GM23338 (cell line): ENCODE data around the gene DLG2. TPM values are rescaled to one million over a fixed set of nuclear protein-coding genes. Genes with fewer than 3 reads are reported as not detected.

Experiments used
- ATAC-seq: fragments of 200-7000 bp; cut with Tn5 transposase; 3 replicates; pipeline ENCODE4 v1.9.1; 2020
- DNase-seq: peaks from one replicate; pipeline ENCODE4 v3.0.0-alpha.2; 2015; ENCODE audit warnings: low spot score
- H2AFZ ChIP-seq: fragments of 200-600 bp; sonication (generic); 2 replicates; pipeline ENCODE4 v1.8.0; 2016; ENCODE audit warnings: antibody characterized with exemption, mild to moderate bottlenecking, moderate library complexity
- H3F3A ChIP-seq: fragments of 200-600 bp; sonication (generic); replicated peaks from 2 replicates; pipeline ENCODE4 v1.8.0; 2017; ENCODE audit warnings: antibody characterized with exemption, mixed run types, low read depth
- H3K27ac ChIP-seq: fragments of 200-600 bp; sonication (generic); 2 replicates; pipeline ENCODE4 v1.6.1; 2016; ENCODE audit warnings: low read depth
- H3K27me3 ChIP-seq: fragments of 200-600 bp; sonication (generic); 2 replicates; pipeline ENCODE4 v1.8.0; 2016; ENCODE audit warnings: mild to moderate bottlenecking, mixed run types, moderate library complexity; ENCODE audit not compliant: insufficient read depth
- H3K36me3 ChIP-seq: fragments of 200-600 bp; sonication (generic); 2 replicates; pipeline ENCODE4 v1.8.0; 2016; ENCODE audit warnings: mild to moderate bottlenecking; ENCODE audit not compliant: insufficient read depth
- H3K4me1 ChIP-seq: fragments of 200-600 bp; sonication (generic); 2 replicates; pipeline ENCODE4 v1.8.0; 2016; ENCODE audit warnings: mild to moderate bottlenecking, moderate library complexity; ENCODE audit not compliant: insufficient read depth
- H3K4me2 ChIP-seq: fragments of 200-600 bp; sonication (generic); 2 replicates; pipeline ENCODE4 v1.7.1; 2017; ENCODE audit warnings: mixed run types
- H3K4me3 ChIP-seq: fragments of 200-600 bp; sonication (generic); 2 replicates; pipeline ENCODE4 v1.6.1; 2016; ENCODE audit warnings: mixed run types
- H3K79me2 ChIP-seq: fragments of 200-600 bp; sonication (generic); replicated peaks from 2 replicates; pipeline ENCODE4 v1.8.0; 2017; ENCODE audit warnings: mild to moderate bottlenecking; ENCODE audit not compliant: insufficient read depth
- H3K9me2 ChIP-seq: fragments of 200-600 bp; sonication (generic); 2 replicates; pipeline ENCODE4 v1.8.0; 2017; ENCODE audit not compliant: insufficient read depth
- H4K20me1 ChIP-seq: fragments of 200-600 bp; sonication (generic); replicated peaks from 2 replicates; pipeline ENCODE4 v1.8.0; 2017; ENCODE audit warnings: mild to moderate bottlenecking; ENCODE audit not compliant: insufficient read depth
- H3K27ac Mint-ChIP-seq: 2 replicates; pipeline ENCODE4 v1.8.0; 2020; ENCODE audit warnings: inconsistent platforms, mild to moderate bottlenecking, moderate library complexity, mixed read lengths
- H3K27me3 Mint-ChIP-seq: 3 replicates; pipeline ENCODE4 v1.8.0; 2022; ENCODE audit warnings: low read depth, mild to moderate bottlenecking, moderate library complexity, mixed read lengths, inconsistent platforms; ENCODE audit not compliant: insufficient read depth, poor library complexity
- H3K36me3 Mint-ChIP-seq: 3 replicates; pipeline ENCODE4 v1.8.0; 2021; ENCODE audit warnings: low read depth, mild to moderate bottlenecking, inconsistent platforms, moderate library complexity, mixed read lengths
- H3K4me1 Mint-ChIP-seq: 3 replicates; pipeline ENCODE4 v1.8.0; 2020; ENCODE audit warnings: mild to moderate bottlenecking, inconsistent platforms, mixed read lengths
- H3K4me3 Mint-ChIP-seq: 3 replicates; pipeline ENCODE4 v1.8.0; 2021; ENCODE audit warnings: moderate library complexity, mild to moderate bottlenecking, inconsistent platforms, mixed read lengths
- H3K9me3 Mint-ChIP-seq: 3 replicates; pipeline ENCODE4 v1.8.0; 2020; ENCODE audit warnings: moderate library complexity, mild to moderate bottlenecking, inconsistent platforms, mixed read lengths
- EZH2phosphoT487 ChIP-seq: fragments of 200-600 bp; sonication (generic); IDR thresholded peaks from one replicate; pipeline ENCODE4 v1.8.1; 2018; ENCODE audit warnings: antibody characterized with exemption; ENCODE audit not compliant: unreplicated experiment
- NANOG ChIP-seq: IDR thresholded peaks from 2 replicates; pipeline ENCODE4 v1.6.1; 2016; ENCODE audit warnings: antibody characterized with exemption, borderline replicate concordance
- STAT1 ChIP-seq: IDR thresholded peaks from one replicate; pipeline ENCODE4 v1.6.1; 2016; ENCODE audit warnings: antibody characterized with exemption; ENCODE audit not compliant: unreplicated experiment
- ZNF114 ChIP-seq: fragments of 250-450 bp; sonication (Bioruptor Pico); IDR thresholded peaks from 2 replicates; pipeline ENCODE4 v1.5.0; 2020; ENCODE audit warnings: mild to moderate bottlenecking, moderate library complexity
- ZNF331 ChIP-seq: fragments of 250-450 bp; sonication (Bioruptor Pico); IDR thresholded peaks from 2 replicates; pipeline ENCODE4 v1.5.0; 2020; ENCODE audit warnings: low read depth, mild to moderate bottlenecking, moderate library complexity
- polyA plus RNA-seq: library from polyadenylated mRNA; unstranded; fragments of >200 nt; fragmentation: Nextera tagmentation; extraction: Ambion mirVana; gene quantifications from 2 replicates; pipeline ENCODE4 v1.2.1, GENCODE V29; 2016
- total RNA-seq: library from RNA; depleted of rRNA; stranded (reverse); fragments of >200 nt; shearing (Covaris generic); gene quantifications from 2 replicates; pipeline ENCODE4 v1.2.3, GENCODE V29; 2014
- TF ChIP-seq, protein P1 (sequence below): IDR thresholded peaks from 2 replicates; pipeline ENCODE4 v1.6.1; 2016; ENCODE audit warnings: antibody characterized with exemption
- TF ChIP-seq, protein P2 (sequence below), 2 experiments: fragments of 200-600 bp in 1 of 2; sonication (generic) in 1 of 2; conservative IDR thresholded peaks; 2 replicates each; pipeline versions ENCODE4 v1.5.1 to v1.6.1; 2016 to 2017; ENCODE audit warnings: antibody characterized with exemption in 2 of 2, low read depth in 2 of 2, mild to moderate bottlenecking in 2 of 2, moderate library complexity in 1 of 2

Gene DLG2
- total and polyA plus RNA-seq, 2 experiments from 2014 or later, result 19.8 to 21.5 TPM

- peak; percentile 36; the same call in 1 of the 3 replicates for ATAC-seq
Observed at GRCh38 chr11:84241343-84242131, 1385.6 kb downstream of the DLG2 start.

DNA sequence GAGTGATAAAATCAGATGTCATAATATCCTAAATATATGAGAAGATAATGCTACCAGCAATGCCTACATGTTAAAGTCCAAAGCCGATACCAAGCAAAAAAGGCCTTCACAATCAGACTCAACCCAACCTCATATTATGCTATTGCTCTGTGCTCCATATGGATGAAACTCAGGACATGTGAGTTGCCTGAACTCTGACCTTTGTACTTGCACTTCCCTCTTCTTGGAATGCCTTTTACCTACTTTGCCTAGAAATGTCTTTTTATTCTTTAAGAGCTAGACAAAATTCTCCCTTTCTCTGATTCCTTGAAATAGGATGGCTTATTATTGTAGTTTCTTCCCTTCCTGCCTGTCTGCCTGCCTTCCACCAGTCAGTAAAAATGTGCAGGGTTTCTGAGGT is 1386.3 kb downstream of the DLG2 start:
- no peak for TF ChIP-seq STAT1
- no peak for TF ChIP-seq ZNF331
- no peak for TF ChIP-seq EZH2phosphoT487
- TF ChIP-seq, protein P1, sequence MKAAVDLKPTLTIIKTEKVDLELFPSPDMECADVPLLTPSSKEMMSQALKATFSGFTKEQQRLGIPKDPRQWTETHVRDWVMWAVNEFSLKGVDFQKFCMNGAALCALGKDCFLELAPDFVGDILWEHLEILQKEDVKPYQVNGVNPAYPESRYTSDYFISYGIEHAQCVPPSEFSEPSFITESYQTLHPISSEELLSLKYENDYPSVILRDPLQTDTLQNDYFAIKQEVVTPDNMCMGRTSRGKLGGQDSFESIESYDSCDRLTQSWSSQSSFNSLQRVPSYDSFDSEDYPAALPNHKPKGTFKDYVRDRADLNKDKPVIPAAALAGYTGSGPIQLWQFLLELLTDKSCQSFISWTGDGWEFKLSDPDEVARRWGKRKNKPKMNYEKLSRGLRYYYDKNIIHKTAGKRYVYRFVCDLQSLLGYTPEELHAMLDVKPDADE, result no peak
- TF ChIP-seq ZNF114, result no peak
- Histone ChIP-seq H3K4me2 (no peak overlapping the region; the same call in 1 of the 2 replicates), H3K4me1 (peaks cover 23% of the 10 kb centered on the region), H3K36me3 (no peaks in the 10 kb centered on the region), H3K4me3 (no peak overlapping the region), H3K9me2 (peaks cover 3% of the 10 kb centered on the region; the same call in 1 of the 2 replicates), H3F3A (no peaks in the 10 kb centered on the region), H3K27ac (peak overlapping the region; percentile 41), H2AFZ (no peak overlapping the region), H3K79me2 (no peaks in the 10 kb centered on the region), H3K27me3 (no peaks in the 10 kb centered on the region), H4K20me1 (no peaks in the 10 kb centered on the region)
- Mint-ChIP-seq H3K27ac (peak overlapping the region; percentile 80), H3K9me3 (no peaks in the 10 kb centered on the region), H3K36me3 (no peaks in the 10 kb centered on the region), H3K27me3 (no peaks in the 10 kb centered on the region), H3K4me1 (peaks cover 24% of the 10 kb centered on the region), H3K4me3 (0 out of 3 replicates have a peak overlapping the region, but pooled peaks have one; percentile 5)
- ATAC-seq (no peak), DNase-seq (no peak)

More at GRCh38 chr11:84241343-84242131, 1385.6 kb downstream of the DLG2 start:
- Histone ChIP-seq H3K79me2 (no peaks in the 10 kb centered on the region), H3K4me1 (peaks cover 23% of the 10 kb centered on the region), H3K36me3 (no peaks in the 10 kb centered on the region), H4K20me1 (no peaks in the 10 kb centered on the region), H3K27ac (peak overlapping the region; percentile 41), H3K4me3 (0 out of 2 replicates have a peak overlapping the region, but pooled peaks have one; percentile 9), H3K27me3 (no peaks in the 10 kb centered on the region), H3K4me2 (peak overlapping the region; percentile 45), H2AFZ (peak overlapping the region; percentile 3), H3K9me2 (peaks cover 3% of the 10 kb centered on the region; the same call in 1 of the 2 replicates), H3F3A (no peaks in the 10 kb centered on the region)
- Mint-ChIP-seq H3K36me3 (no peaks in the 10 kb centered on the region), H3K27me3 (no peaks in the 10 kb centered on the region), H3K4me1 (peaks cover 24% of the 10 kb centered on the region), H3K27ac (peak overlapping the region; percentile 80), H3K9me3 (no peaks in the 10 kb centered on the region), H3K4me3 (peak overlapping the region; percentile 34; the same call in 2 of the 3 replicates)
- TF ChIP-seq, protein P2, sequence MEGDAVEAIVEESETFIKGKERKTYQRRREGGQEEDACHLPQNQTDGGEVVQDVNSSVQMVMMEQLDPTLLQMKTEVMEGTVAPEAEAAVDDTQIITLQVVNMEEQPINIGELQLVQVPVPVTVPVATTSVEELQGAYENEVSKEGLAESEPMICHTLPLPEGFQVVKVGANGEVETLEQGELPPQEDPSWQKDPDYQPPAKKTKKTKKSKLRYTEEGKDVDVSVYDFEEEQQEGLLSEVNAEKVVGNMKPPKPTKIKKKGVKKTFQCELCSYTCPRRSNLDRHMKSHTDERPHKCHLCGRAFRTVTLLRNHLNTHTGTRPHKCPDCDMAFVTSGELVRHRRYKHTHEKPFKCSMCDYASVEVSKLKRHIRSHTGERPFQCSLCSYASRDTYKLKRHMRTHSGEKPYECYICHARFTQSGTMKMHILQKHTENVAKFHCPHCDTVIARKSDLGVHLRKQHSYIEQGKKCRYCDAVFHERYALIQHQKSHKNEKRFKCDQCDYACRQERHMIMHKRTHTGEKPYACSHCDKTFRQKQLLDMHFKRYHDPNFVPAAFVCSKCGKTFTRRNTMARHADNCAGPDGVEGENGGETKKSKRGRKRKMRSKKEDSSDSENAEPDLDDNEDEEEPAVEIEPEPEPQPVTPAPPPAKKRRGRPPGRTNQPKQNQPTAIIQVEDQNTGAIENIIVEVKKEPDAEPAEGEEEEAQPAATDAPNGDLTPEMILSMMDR (conservative IDR thresholded peaks at IDR 0.05; ENCODE audit: low read depth in 2 of 2), result no peak
- TF ChIP-seq ZNF331 (no peak), NANOG (0 out of 2 replicates have a peak, but pooled peaks have one; percentile 28)
- DNase-seq, result peak; percentile 10
